Measurements from ENCODE around the gene DVL2.
"Not testable (repeated sequence)": the region's sequence is repeated elsewhere in the genome, so short reads cannot be mapped to it uniquely, and the experiment has no call there.

DVL2 gene

GRCh38 chr17:7184647-7185046 is 49.7 kb downstream of the DVL2 start:
- DNase-seq (ENCODE audit: low spot score): no peak
- no peak for TF ChIP-seq CTCF (IDR thresholded peaks at IDR 0.05; ENCODE audit: extremely low read depth, insufficient read depth, missing control alignments)
- in situ Hi-C loops (cut with MboI; ENCODE audit: low pct_unique_long_range_greater_than_20kb, low sequenced_read_pairs, unreplicated experiment): no loop called here

- in situ Hi-C loops (cut with MboI; ENCODE audit: low pct_unique_long_range_greater_than_20kb, low sequenced_read_pairs, unreplicated experiment): no loop called here
- DNase-seq (ENCODE audit: low spot score): no peak
- TF ChIP-seq CTCF (IDR thresholded peaks at IDR 0.05; ENCODE audit: extremely low read depth, insufficient read depth, missing control alignments): no peak
Observed at GRCh38 chr17:7184091-7184488, 50.2 kb downstream of the DVL2 start.

GRCh38 chr17:7183433-7184090 is 50.8 kb downstream of the DVL2 start:
- no peak for DNase-seq (ENCODE audit: low spot score)
- no peak for TF ChIP-seq CTCF (IDR thresholded peaks at IDR 0.05; ENCODE audit: extremely low read depth, insufficient read depth, missing control alignments)
- in situ Hi-C loops (cut with MboI; ENCODE audit: low pct_unique_long_range_greater_than_20kb, low sequenced_read_pairs, unreplicated experiment): no loop called here

- DNase-seq (ENCODE audit: low spot score); in situ Hi-C loops (cut with MboI; ENCODE audit: low pct_unique_long_range_greater_than_20kb, low sequenced_read_pairs, unreplicated experiment): not testable (repeated sequence)
Observed at GRCh38 chr17:7182101-7182500, 52.2 kb downstream of the DVL2 start.

- DNase-seq (ENCODE audit: low spot score): no peak
- in situ Hi-C loops (cut with MboI; ENCODE audit: low pct_unique_long_range_greater_than_20kb, low sequenced_read_pairs, unreplicated experiment): no loop called here
- no peak for TF ChIP-seq CTCF (IDR thresholded peaks at IDR 0.05; ENCODE audit: extremely low read depth, insufficient read depth, missing control alignments)
Observed at GRCh38 chr17:7179317-7180254, 54.7 kb downstream of the DVL2 start, which contains the start of gene ASGR1. Gene ASGR1 (minus strand): TSS chr17:7179370. CDS start chr17:7178563, 807 bp downstream.

GRCh38 chr17:7178973-7179316 is 55.4 kb downstream of the DVL2 start:
- in situ Hi-C loops (cut with MboI; ENCODE audit: low pct_unique_long_range_greater_than_20kb, low sequenced_read_pairs, unreplicated experiment): no loop called here
- no peak for DNase-seq (ENCODE audit: low spot score)
- TF ChIP-seq CTCF (IDR thresholded peaks at IDR 0.05; ENCODE audit: extremely low read depth, insufficient read depth, missing control alignments): no peak

- in situ Hi-C loops (cut with MboI; ENCODE audit: low pct_unique_long_range_greater_than_20kb, low sequenced_read_pairs, unreplicated experiment): no loop called here
- no peak for TF ChIP-seq CTCF (IDR thresholded peaks at IDR 0.05; ENCODE audit: extremely low read depth, insufficient read depth, missing control alignments)
- DNase-seq (ENCODE audit: low spot score): no peak
Observed at GRCh38 chr17:7177954-7178477, 56.3 kb downstream of the DVL2 start.
